Bronchial epithelial cell (primary cell): ENCODE measurements around the gene DDTL. TPM values are rescaled to one million over a fixed set of nuclear protein-coding genes. Genes with fewer than 3 reads are reported as not detected.
A peak's percentile ranks its signal among the peaks of the same experiment; 100 is the strongest.
"Not testable (repeated sequence)": the region's sequence is repeated elsewhere in the genome, so short reads cannot be mapped to it uniquely, and the experiment has no call there.

Experiments used
- DNase-seq: peaks from one replicate; pipeline ENCODE4 v3.0.0-alpha.2; 2010; ENCODE audit warnings: low read depth
- FAIRE-seq: peaks from 2 replicates; lab custom pipeline; 2011; peaks lifted over from hg19 to GRCh38; lab: Jason Lieb, UNC
- H3K27me3 ChIP-seq: 2 replicates; pipeline ENCODE4 v1.5.1; 2011; ENCODE audit warnings: low read length; ENCODE audit not compliant: control insufficient read depth, insufficient read depth
- H3K36me3 ChIP-seq: 2 replicates; pipeline ENCODE4 v1.5.1; 2011; ENCODE audit warnings: low read length; ENCODE audit not compliant: control insufficient read depth, insufficient read depth
- H3K4me3 ChIP-seq: 2 replicates; pipeline ENCODE4 v1.5.1; 2011; ENCODE audit warnings: mild to moderate bottlenecking, low read depth, low read length, control low read depth
- total RNA-seq: library from RNA; depleted of rRNA; stranded (reverse); fragments of >200 nt; gene quantifications from 2 replicates; pipeline ENCODE4 v1.2.1, GENCODE V29; 2014
- TF ChIP-seq, protein P1 (sequence below): IDR thresholded peaks from 2 replicates; pipeline ENCODE4 v1.5.1; 2011; ENCODE audit warnings: mild to moderate bottlenecking, moderate library complexity, low read length, control low read depth, inconsistent platforms; ENCODE audit not compliant: insufficient read depth, severe bottlenecking

Gene DDTL
- under 0.01 and 1.2 TPM in 2 replicates for total RNA-seq

DNA sequence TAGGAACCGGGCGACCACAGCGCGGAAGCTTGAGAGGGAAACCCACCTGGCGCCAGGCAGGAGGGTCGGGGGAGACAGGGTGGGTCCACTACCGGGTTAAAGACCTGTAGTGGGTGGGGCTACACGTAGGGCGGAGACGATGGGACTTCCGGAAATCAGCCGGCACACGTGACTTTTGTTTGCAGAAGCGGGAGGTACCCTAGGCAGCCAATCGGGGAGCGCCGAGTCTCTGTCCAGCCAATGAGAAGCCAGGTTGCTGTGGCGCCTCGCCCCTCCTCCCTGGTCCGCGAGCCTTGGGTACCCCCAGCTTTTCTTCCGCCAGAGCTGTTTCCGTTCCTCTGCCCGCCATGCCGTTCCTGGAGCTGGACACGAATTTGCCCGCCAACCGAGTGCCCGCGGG, at the start of gene DDTL:
TSS of gene DDTL (plus strand) at position 321 of the 400 bp plus-strand sequence. CDS start at position 348, 27 bp downstream.
- FAIRE-seq, result peak; percentile 81
- not testable (repeated sequence) for DNase-seq, H3K4me3 ChIP-seq, H3K27me3 ChIP-seq
- H3K36me3 ChIP-seq, result peaks cover 12% of the 10 kb centered on the region

DNA sequence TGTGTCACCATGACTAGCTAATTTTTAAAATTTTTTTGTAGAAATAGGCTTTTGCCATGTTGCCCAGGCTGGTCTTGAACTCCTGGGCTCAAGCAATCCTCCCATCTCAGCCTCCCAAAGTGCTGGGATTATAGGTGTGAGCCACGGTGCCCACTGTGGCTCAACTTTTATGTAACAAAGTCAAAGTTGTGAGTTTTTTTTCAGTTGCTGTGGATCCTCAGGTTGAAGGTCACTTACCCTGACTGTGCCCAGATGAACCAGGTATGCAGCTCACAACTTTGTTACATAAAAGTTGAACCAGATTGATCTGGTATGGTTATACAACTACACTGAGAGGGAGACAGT, 46.4 kb upstream of the DDTL start:
- H3K36me3 ChIP-seq, H3K4me3 ChIP-seq, DNase-seq, FAIRE-seq, H3K27me3 ChIP-seq: not testable (repeated sequence)

DNA sequence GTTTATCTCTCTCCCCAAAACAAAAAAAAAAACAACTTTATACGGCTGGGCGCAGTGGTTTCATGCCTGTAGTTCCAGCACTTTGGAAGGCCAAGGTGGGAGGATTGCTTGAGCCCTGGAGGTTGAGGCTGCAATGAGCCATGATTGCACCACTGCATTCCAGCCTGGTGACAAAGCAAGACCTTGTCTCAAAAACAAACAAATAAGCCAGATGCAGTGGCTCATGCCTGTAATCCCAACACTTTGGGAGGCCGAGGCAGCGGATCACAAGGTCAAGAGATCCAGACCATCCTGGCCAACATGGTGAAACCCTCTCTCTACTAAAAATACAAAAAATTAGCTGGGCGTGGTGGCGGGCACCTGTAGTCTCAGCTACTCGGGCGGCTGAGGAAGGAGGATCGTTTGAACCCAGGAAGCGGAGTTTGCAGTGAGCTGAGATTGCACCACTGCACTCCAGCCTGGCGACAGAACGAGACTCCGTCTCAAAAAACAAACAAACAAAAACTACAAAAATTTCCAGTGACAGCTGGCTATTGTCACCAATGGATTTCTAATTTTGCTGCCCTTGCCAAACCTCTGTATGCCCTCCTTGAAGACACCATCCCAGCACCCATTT, 45.0 kb upstream of the DDTL start:
- not testable (repeated sequence) for H3K27me3 ChIP-seq, FAIRE-seq, H3K4me3 ChIP-seq
- DNase-seq, result peak; percentile 68
- peaks cover 13% of the 10 kb centered on the region for H3K36me3 ChIP-seq

DNA sequence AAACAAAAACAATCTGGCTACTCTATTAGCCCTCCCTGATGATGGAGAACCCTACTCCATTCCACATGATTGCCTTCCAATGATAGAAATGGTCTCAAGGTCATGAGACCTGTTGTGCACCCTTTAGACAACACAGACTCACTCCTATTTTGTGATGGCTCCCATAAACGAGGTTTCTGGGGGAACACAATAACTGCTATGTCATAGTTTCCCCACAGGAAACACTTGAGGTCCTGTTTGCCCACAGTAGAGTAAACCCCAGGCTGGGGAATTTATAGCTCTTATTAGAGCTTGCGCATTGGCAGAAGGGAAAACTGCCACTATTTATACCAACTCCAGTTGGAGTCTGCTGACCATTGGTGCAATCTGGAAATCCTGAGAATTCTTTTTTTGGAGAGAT, 43.8 kb upstream of the DDTL start:
- Histone ChIP-seq H3K36me3 (peaks cover 13% of the 10 kb centered on the region), H3K4me3 (no peak overlapping the region), H3K27me3 (no peaks in the 10 kb centered on the region)
- no peak for DNase-seq
- TF ChIP-seq, protein P1, sequence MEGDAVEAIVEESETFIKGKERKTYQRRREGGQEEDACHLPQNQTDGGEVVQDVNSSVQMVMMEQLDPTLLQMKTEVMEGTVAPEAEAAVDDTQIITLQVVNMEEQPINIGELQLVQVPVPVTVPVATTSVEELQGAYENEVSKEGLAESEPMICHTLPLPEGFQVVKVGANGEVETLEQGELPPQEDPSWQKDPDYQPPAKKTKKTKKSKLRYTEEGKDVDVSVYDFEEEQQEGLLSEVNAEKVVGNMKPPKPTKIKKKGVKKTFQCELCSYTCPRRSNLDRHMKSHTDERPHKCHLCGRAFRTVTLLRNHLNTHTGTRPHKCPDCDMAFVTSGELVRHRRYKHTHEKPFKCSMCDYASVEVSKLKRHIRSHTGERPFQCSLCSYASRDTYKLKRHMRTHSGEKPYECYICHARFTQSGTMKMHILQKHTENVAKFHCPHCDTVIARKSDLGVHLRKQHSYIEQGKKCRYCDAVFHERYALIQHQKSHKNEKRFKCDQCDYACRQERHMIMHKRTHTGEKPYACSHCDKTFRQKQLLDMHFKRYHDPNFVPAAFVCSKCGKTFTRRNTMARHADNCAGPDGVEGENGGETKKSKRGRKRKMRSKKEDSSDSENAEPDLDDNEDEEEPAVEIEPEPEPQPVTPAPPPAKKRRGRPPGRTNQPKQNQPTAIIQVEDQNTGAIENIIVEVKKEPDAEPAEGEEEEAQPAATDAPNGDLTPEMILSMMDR, result no peak
- FAIRE-seq, result no peak

DNA sequence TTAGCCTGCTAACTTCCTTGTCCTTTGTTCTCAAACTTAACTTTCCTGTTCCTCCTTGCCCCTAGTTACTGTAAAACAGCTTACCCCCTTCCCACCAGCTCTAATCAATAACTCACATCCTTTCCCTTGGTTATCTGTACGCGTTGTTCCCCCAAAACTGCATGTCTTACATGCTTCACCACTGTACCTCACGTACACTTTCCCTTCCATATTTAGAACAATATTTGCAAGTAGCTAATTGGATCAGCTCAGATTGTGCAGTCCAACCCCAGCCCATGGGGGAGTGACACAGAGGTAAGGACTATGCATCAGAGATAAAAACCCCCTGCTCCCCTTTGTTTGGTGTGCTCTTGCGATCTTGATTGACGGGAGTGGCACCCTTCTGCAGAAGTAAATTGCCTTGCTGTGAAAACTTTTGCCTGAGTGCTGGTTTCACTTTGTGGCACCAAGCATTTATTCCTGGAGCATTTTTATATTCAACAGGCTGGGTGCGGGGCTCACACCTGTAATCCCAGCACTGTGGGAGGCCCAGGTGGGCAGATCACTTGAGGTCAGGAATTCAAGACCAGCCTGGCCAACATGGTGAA, 41.6 kb upstream of the DDTL start:
- TF ChIP-seq, protein P1, result no peak
- peaks cover 14% of the 10 kb centered on the region for H3K36me3 ChIP-seq
- H3K27me3 ChIP-seq, result no peaks in the 10 kb centered on the region
- no peak overlapping the region for H3K4me3 ChIP-seq
- FAIRE-seq (peak; percentile 82), DNase-seq (no peak)

DNA sequence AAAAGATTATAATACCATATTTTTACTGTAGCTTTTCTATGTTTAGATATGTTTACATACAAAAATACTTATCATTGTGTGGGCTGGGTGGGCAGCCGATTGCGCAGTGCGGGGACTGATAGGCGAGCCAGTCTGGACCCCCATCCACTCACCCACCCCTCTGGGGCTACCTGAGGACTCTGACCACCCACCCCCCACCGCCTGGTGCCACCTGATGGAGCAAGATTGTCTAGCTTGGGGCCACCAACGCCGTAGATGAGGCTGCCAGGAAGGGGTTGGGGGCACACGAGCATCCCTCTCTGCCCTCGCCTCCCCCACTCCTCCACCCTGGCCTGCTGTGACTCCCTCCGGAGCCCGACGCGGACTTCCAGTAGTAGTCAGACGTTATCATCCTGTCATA, 40.1 kb upstream of the DDTL start:
- FAIRE-seq (no peak), DNase-seq (no peak)
- H3K36me3 ChIP-seq, result peaks cover 13% of the 10 kb centered on the region
- no peaks in the 10 kb centered on the region for H3K27me3 ChIP-seq
- no peak overlapping the region for H3K4me3 ChIP-seq
- TF ChIP-seq, protein P1, result no peak

DNA sequence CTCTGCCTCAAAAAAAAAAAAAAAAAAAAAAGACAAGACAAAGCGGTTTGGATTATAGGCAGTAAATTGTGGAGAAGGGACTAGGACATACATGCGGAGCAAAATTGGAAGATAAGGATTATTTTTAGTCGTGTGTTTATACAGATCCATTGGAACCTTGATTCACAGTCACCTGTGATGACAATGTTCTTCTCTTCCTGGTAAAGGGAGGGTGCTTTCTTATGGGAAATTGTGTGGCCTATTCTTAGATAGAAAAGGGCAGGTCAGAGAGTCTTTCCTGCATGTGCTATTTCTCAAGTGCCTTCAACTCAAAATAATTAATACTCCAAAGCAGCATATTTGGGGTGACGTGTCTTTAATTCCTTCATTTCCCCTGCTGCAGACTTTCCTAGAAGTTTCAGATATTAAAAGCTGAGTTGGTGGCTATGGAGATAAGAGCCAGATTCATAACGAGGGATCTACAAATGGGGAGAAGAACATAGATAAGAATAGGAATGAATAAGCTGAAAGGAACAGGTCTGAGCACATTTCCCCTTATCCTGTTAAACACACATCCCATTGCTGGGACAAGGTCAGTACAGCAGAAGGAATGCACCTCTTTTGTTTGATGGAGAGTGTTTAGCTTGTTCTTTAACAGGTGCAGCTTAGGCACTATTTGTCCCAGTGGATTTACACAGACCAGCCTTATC, 28.2 kb upstream of the DDTL start:
- H3K27me3 ChIP-seq, result no peaks in the 10 kb centered on the region
- FAIRE-seq, result no peak
- DNase-seq, result peak; percentile 28
- no peak overlapping the region for H3K4me3 ChIP-seq
- H3K36me3 ChIP-seq, result no peaks in the 10 kb centered on the region
- TF ChIP-seq, protein P1, result no peak
